Neural progenitor cell (in vitro differentiated cells): ENCODE data around the gene PARD3B. TPM values are rescaled to one million over a fixed set of nuclear protein-coding genes. Genes with fewer than 3 reads are reported as not detected.

ENCODE experiments used
- DNase-seq: peaks from one replicate; pipeline ENCODE4 v3.0.0-alpha.2; 2016; ENCODE audit warnings: low spot score
- H2AFZ ChIP-seq: fragments of 200-600 bp; sonication (generic); replicated peaks from 2 replicates; pipeline ENCODE4 v1.6.1; 2016; ENCODE audit warnings: antibody characterized with exemption
- H3F3A ChIP-seq: fragments of 200-600 bp; sonication (generic); 2 replicates; pipeline ENCODE4 v1.6.1; 2016; ENCODE audit warnings: antibody characterized with exemption, low read depth
- H3K27ac ChIP-seq: fragments of 200-600 bp; sonication (generic); 2 replicates; pipeline ENCODE4 v1.5.1; 2016; ENCODE audit warnings: mild to moderate bottlenecking
- H3K27me3 ChIP-seq: fragments of 200-600 bp; sonication (generic); 2 replicates; pipeline ENCODE4 v1.6.1; 2016; ENCODE audit warnings: mild to moderate bottlenecking, moderate library complexity
- H3K36me3 ChIP-seq: fragments of 200-600 bp; sonication (generic); 2 replicates; pipeline ENCODE4 v1.5.1; 2016
- H3K4me1 ChIP-seq: fragments of 200-600 bp; sonication (generic); 2 replicates; pipeline ENCODE4 v1.6.1; 2016; ENCODE audit warnings: mixed run types
- H3K4me2 ChIP-seq: fragments of 200-600 bp; sonication (generic); 2 replicates; pipeline ENCODE4 v1.6.1; 2016
- H3K4me3 ChIP-seq: fragments of 200-600 bp; sonication (generic); 2 replicates; pipeline ENCODE4 v1.5.1; 2016
- H3K79me2 ChIP-seq: fragments of 200-600 bp; sonication (generic); 2 replicates; pipeline ENCODE4 v1.6.1; 2016; ENCODE audit warnings: low read depth
- H3K9ac ChIP-seq: fragments of 200-600 bp; sonication (generic); 2 replicates; pipeline ENCODE4 v1.6.1; 2016
- H3K9me3 ChIP-seq: fragments of 200-600 bp; sonication (generic); 2 replicates; pipeline ENCODE4 v1.5.1; 2016; ENCODE audit warnings: low read depth
- H4K20me1 ChIP-seq: fragments of 200-600 bp; sonication (generic); 2 replicates; pipeline ENCODE4 v1.6.1; 2016; ENCODE audit warnings: low read depth
- H3K27ac Mint-ChIP-seq: 3 replicates; pipeline ENCODE4 v1.8.0; 2021; ENCODE audit warnings: mixed read lengths
- H3K27me3 Mint-ChIP-seq: 2 replicates; pipeline ENCODE4 v1.8.0; 2022; ENCODE audit warnings: low read depth, mild to moderate bottlenecking, inconsistent platforms, moderate library complexity, mixed read lengths; ENCODE audit not compliant: insufficient read depth
- H3K36me3 Mint-ChIP-seq: 3 replicates; pipeline ENCODE4 v1.8.0; 2021; ENCODE audit warnings: mixed read lengths
- H3K4me1 Mint-ChIP-seq: 3 replicates; pipeline ENCODE4 v1.8.0; 2021; ENCODE audit warnings: mixed read lengths
- H3K4me3 Mint-ChIP-seq: 3 replicates; pipeline ENCODE4 v1.8.0; 2021; ENCODE audit warnings: mild to moderate bottlenecking, moderate library complexity, mixed read lengths
- H3K9me3 Mint-ChIP-seq: 3 replicates; pipeline ENCODE4 v1.8.0; 2020; ENCODE audit warnings: mixed read lengths
- CTCF ChIP-seq: fragments of 200-600 bp; sonication (generic); IDR thresholded peaks from 2 replicates; pipeline ENCODE4 v1.5.1; 2017; ENCODE audit warnings: antibody characterized with exemption, mild to moderate bottlenecking
- EZH2 ChIP-seq: fragments of 200-600 bp; sonication (generic); IDR thresholded peaks from 2 replicates; pipeline ENCODE4 v1.6.1; 2017; ENCODE audit warnings: antibody characterized with exemption, mild to moderate bottlenecking, moderate library complexity
- EZH2phosphoT487 ChIP-seq: fragments of 200-600 bp; sonication (generic); IDR thresholded peaks from 2 replicates; pipeline ENCODE4 v1.6.1; 2017; ENCODE audit warnings: antibody characterized with exemption
- total RNA-seq: library from RNA; depleted of rRNA; stranded (reverse); fragments of >200 nt; gene quantifications from 2 replicates; pipeline ENCODE4 v1.2.3, GENCODE V29; 2015; ENCODE audit warnings: low replicate concordance

The PARD3B gene
- total RNA-seq, 1 donor from 2014 or later, result 8.4 TPM

DNA sequence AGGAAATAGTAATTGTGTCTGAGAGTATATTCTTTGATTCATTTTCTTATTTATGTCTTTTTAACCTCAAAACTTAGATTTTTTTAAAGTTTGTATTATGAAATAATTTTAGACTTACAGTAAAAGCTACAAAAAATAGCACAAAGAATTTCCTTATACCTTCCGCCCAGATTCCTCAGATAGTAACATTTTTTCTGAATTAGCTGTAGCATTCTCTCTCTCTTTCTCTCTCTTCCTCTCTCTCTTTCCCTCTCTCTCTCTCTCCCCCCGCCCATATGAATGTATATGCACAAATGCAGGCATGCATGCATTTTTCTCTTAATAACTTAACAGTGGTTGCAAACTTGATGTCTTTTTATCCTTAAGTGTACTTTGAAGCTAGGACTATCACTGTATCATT, 776.0 kb downstream of the PARD3B start:
- Histone ChIP-seq H2AFZ (no peak overlapping the region), H3K79me2 (no peaks in the 10 kb centered on the region), H3K4me1 (no peaks in the 10 kb centered on the region), H3K27ac (no peak overlapping the region), H3K36me3 (no peaks in the 10 kb centered on the region), H4K20me1 (no peaks in the 10 kb centered on the region), H3K27me3 (no peaks in the 10 kb centered on the region), H3F3A (no peaks in the 10 kb centered on the region), H3K9ac (no peak overlapping the region), H3K9me3 (no peaks in the 10 kb centered on the region), H3K4me3 (no peak overlapping the region), H3K4me2 (no peak overlapping the region)
- no peak for DNase-seq
- Mint-ChIP-seq H3K4me3 (no peak overlapping the region), H3K4me1 (no peaks in the 10 kb centered on the region), H3K27me3 (peaks cover 4% of the 10 kb centered on the region), H3K36me3 (peaks cover 5% of the 10 kb centered on the region), H3K9me3 (peaks cover 8% of the 10 kb centered on the region), H3K27ac (no peak overlapping the region)
- TF ChIP-seq CTCF (no peak), EZH2 (no peak), EZH2phosphoT487 (no peak)

DNA sequence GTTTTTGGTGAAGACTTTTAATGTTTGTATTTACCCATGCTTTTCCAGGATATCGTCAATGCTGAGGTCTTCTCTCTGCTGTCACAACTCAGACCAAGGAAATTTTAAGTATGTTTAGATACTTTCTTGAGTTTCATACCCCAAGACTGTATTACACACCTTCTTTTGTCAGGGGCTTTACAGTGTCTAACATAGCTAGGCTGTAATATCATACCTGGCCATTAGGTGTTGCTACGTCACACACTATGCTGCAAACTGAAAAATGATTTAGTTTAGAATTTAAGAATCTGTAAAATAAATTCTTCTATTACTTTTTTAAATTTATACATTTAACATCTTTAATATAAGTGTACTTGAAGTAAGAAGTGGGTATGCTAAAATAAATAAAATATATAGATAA, 778.7 kb downstream of the PARD3B start:
- H2AFZ ChIP-seq, result no peak overlapping the region
- no peaks in the 10 kb centered on the region for H3K36me3 ChIP-seq
- no peaks in the 10 kb centered on the region for H3K9me3 ChIP-seq
- Mint-ChIP-seq H3K9me3 (peaks cover 8% of the 10 kb centered on the region), H3K36me3 (peaks cover 5% of the 10 kb centered on the region), H3K27ac (no peak overlapping the region), H3K27me3 (peaks cover 4% of the 10 kb centered on the region), H3K4me3 (no peak overlapping the region), H3K4me1 (no peaks in the 10 kb centered on the region)
- no peak for DNase-seq
- TF ChIP-seq CTCF (peak; percentile 49), EZH2 (no peak)
- H3K27me3 ChIP-seq, result no peaks in the 10 kb centered on the region
- H3K4me2 ChIP-seq, result no peak overlapping the region
- no peaks in the 10 kb centered on the region for H4K20me1 ChIP-seq
- H3K4me1 ChIP-seq, result no peaks in the 10 kb centered on the region
- no peak overlapping the region for H3K4me3 ChIP-seq
- H3K79me2 ChIP-seq, result no peaks in the 10 kb centered on the region
- no peak overlapping the region for H3K9ac ChIP-seq
- no peaks in the 10 kb centered on the region for H3F3A ChIP-seq
- H3K27ac ChIP-seq, result no peak overlapping the region

- TF ChIP-seq EZH2 (no peak), CTCF (no peak), EZH2phosphoT487 (no peak)
- H3K4me3 ChIP-seq, result no peak overlapping the region
- no peaks in the 10 kb centered on the region for H3K36me3 ChIP-seq
- H3K79me2 ChIP-seq, result no peaks in the 10 kb centered on the region
- no peaks in the 10 kb centered on the region for H3K9me3 ChIP-seq
- H3F3A ChIP-seq, result no peaks in the 10 kb centered on the region
- no peak overlapping the region for H3K4me2 ChIP-seq
- no peaks in the 10 kb centered on the region for H3K4me1 Mint-ChIP-seq
- H3K27ac Mint-ChIP-seq, result no peak overlapping the region
- H3K9ac ChIP-seq, result no peak overlapping the region
- H3K27ac ChIP-seq, result no peak overlapping the region
- H4K20me1 ChIP-seq, result no peaks in the 10 kb centered on the region
- peaks cover 8% of the 10 kb centered on the region for H3K9me3 Mint-ChIP-seq
- H3K4me1 ChIP-seq, result no peaks in the 10 kb centered on the region
- H3K27me3 ChIP-seq, result no peaks in the 10 kb centered on the region
- no peak overlapping the region for H3K4me3 Mint-ChIP-seq
- no peak overlapping the region for H2AFZ ChIP-seq
- DNase-seq, result no peak
- H3K36me3 Mint-ChIP-seq, result peaks cover 5% of the 10 kb centered on the region
- peaks cover 4% of the 10 kb centered on the region for H3K27me3 Mint-ChIP-seq
These were observed 779.1 kb downstream of the PARD3B start for GRCh38 chr2:205324355-205324754.

- no peak overlapping the region for H2AFZ ChIP-seq
- TF ChIP-seq EZH2phosphoT487, result no peak
- no peak for TF ChIP-seq EZH2
- no peak for TF ChIP-seq CTCF
- H3K4me3 Mint-ChIP-seq, result no peak overlapping the region
- no peaks in the 10 kb centered on the region for H3K9me3 ChIP-seq
- H3K9me3 Mint-ChIP-seq, result peaks cover 6% of the 10 kb centered on the region
- no peaks in the 10 kb centered on the region for H3F3A ChIP-seq
- H3K27ac Mint-ChIP-seq, result no peak overlapping the region
- H3K4me1 ChIP-seq, result no peaks in the 10 kb centered on the region
- no peak overlapping the region for H3K27ac ChIP-seq
- no peak overlapping the region for H3K4me3 ChIP-seq
- H3K4me1 Mint-ChIP-seq, result no peaks in the 10 kb centered on the region
- H3K27me3 ChIP-seq, result no peaks in the 10 kb centered on the region
- H4K20me1 ChIP-seq, result no peaks in the 10 kb centered on the region
- no peak for DNase-seq
- no peaks in the 10 kb centered on the region for H3K36me3 ChIP-seq
- peaks cover 3% of the 10 kb centered on the region for H3K27me3 Mint-ChIP-seq
- no peaks in the 10 kb centered on the region for H3K79me2 ChIP-seq
- H3K4me2 ChIP-seq, result no peak overlapping the region
- H3K36me3 Mint-ChIP-seq, result peaks cover 8% of the 10 kb centered on the region
- no peak overlapping the region for H3K9ac ChIP-seq
These were observed 788.1 kb downstream of the PARD3B start for GRCh38 chr2:205333351-205333750.
